Pancreas (tissue), 10 donors: ENCODE measurements around the gene SH3BP4. TPM values are rescaled to one million over a fixed set of nuclear protein-coding genes. Genes with fewer than 3 reads are reported as not detected.

Experiments used
- ATAC-seq, 4 donors: fragments of 200-7000 bp; cut with Tn5 transposase; one replicate each; pipeline versions ENCODE4 v1.8.0 to v1.9.1; 2020; ENCODE audit warnings: mild to moderate bottlenecking in 4 of 4, moderate library complexity in 4 of 4
- DNase-seq, 6 donors: peaks; one replicate each; pipeline ENCODE4 v3.0.0-alpha.2; 2020
- FAIRE-seq: peaks from 2 replicates; lab custom pipeline; 2012; peaks lifted over from hg19 to GRCh38; lab: Jason Lieb, UNC
- H3K27ac ChIP-seq, 4 donors: fragments of 200-600 bp; sonication (generic); 1 replicate in 3 of 4; 2 replicates in 1 of 4; pipeline versions ENCODE4 v1.5.0 to v1.8.0; 2020
- H3K27me3 ChIP-seq, 4 donors: fragments of 200-600 bp; one replicate each; pipeline ENCODE4 v1.8.0; 2021
- H3K36me3 ChIP-seq, 3 donors: fragments of 200-600 bp; sonication (generic) in 1 of 3; one replicate each; pipeline versions ENCODE4 v1.5.0 to v1.8.0; 2020 to 2021
- H3K4me1 ChIP-seq, 3 donors: fragments of 200-600 bp; one replicate each; pipeline ENCODE4 v1.8.0; 2021
- H3K4me3 ChIP-seq, 4 donors: fragments of 200-600 bp; sonication (generic) in 2 of 4; one replicate each; pipeline versions ENCODE4 v1.5.0 to v1.8.0; 2020 to 2021
- H3K9me3 ChIP-seq, 4 donors: fragments of 200-600 bp; one replicate each; pipeline ENCODE4 v1.8.0; 2021
- CTCF ChIP-seq, 4 donors: fragments of 200-600 bp; sonication (generic) in 3 of 4; IDR thresholded peaks; one replicate each; pipeline versions ENCODE4 v1.5.0 to v1.8.0; 2021; ENCODE audit warnings: antibody characterized with exemption in 4 of 4
- WGBS, 2 donors: extraction: QIAGEN DNeasy Blood & Tissue Kit; methylation state at CpG; one replicate each; pipeline ENCODE4 v1.1.7; 2013; 5-methylcytosine and 5-hydroxymethylcytosine counted together
- intact Hi-C, 3 donors: fragments of 100-400 bp; cut with DNase I; formaldehyde crosslinking; loops; one replicate each; pipeline versions ENCODE4 v1.11.1 to v1.14.2; 2022
- polyA plus RNA-seq, 2 donors: library from polyadenylated mRNA; stranded (reverse); fragments of 200-250 nt; gene quantifications; one replicate each; pipeline ENCODE4 v1.2.3, GENCODE V29; 2013
- total RNA-seq, 6 donors: library from RNA; stranded (reverse); fragmentation: NEBNext Ultra II Directional in 4 of 6; extraction: Animal tissue kit (Norgen Biotek cat#: 25700) in 4 of 6; gene quantifications; one replicate each; pipeline versions ENCODE4 v1.2.1 to v1.2.4, GENCODE V29; 2021 to 2023
- donor health status: healthy with polysubstance abuse.
- donor health status: DM: no; HTN: no; CAD: no; lungs with moderate emphysema.
- donor health status: DM: no; HTN: no; CAD: no.
- donor health status: control.
- donor health status: control.
- donor health status: Bipolar disorder and iron deficiency.
- donor health status: DM: yes; HTN: yes; CAD: no.
- donor health status: DM: no; HTN: no; CAD: no.
- donor health status: DM: no; HTN: no; CAD: no.
- donor health status: DM: yes; HTN: yes; CAD: no.

The SH3BP4 gene
- total and polyA plus RNA-seq, 8 donors: 20.5 to 99.7 (median 62.8) TPM

- Histone ChIP-seq H3K4me3 (no peak overlapping the region), H3K36me3 (peaks cover 0 to 38% (median 21%) of the 10 kb centered on the region in 3 donors), H3K27me3 (no peaks in the 10 kb centered on the region), H3K27ac (peak overlapping the region in 2 of 4 donors; percentile 55 to 87), H3K9me3 (no peaks in the 10 kb centered on the region), H3K4me1 (peaks cover 29 to 53% (median 50%) of the 10 kb centered on the region in 3 donors)
- DNase-seq: peak in 1 of 6 donors; percentile 46
- no peak for TF ChIP-seq CTCF (IDR thresholded peaks at IDR 0.05)
- ATAC-seq: no peak
- WGBS, 2 donors: 84 to 88% methylated on average over 16 of the region's 16 CpGs
- no peak for FAIRE-seq
- intact Hi-C loops: loop anchor here in 1 of 3 donors (10.0 kb wide), 1 partner anchor 179 kb away; no protein-coding TSS in a partner anchor
These were observed 101.8 kb downstream of the SH3BP4 start for GRCh38 chr2:235053651-235054050.

GRCh38 chr2:235054475-235054874 lies 102.7 kb downstream of the SH3BP4 start:
- no peak for ATAC-seq
- intact Hi-C loops: loop anchor here in 1 of 3 donors (10.0 kb wide), 1 partner anchor 180 kb away; no protein-coding TSS in a partner anchor
- Histone ChIP-seq H3K36me3 (peaks cover 0 to 38% (median 21%) of the 10 kb centered on the region in 3 donors), H3K27me3 (no peaks in the 10 kb centered on the region), H3K27ac (no peak overlapping the region), H3K4me3 (no peak overlapping the region), H3K4me1 (peaks cover 23 to 47% (median 46%) of the 10 kb centered on the region in 3 donors), H3K9me3 (no peaks in the 10 kb centered on the region)
- 67 to 72% methylated on average over 5 of the region's 5 CpGs for WGBS, 2 donors
- no peak for TF ChIP-seq CTCF (IDR thresholded peaks at IDR 0.05)
- no peak for DNase-seq
- FAIRE-seq: no peak

GRCh38 chr2:235054919-235055318 lies 103.1 kb downstream of the SH3BP4 start:
- intact Hi-C loops: loop anchor here in 1 of 3 donors (10.0 kb wide), 1 partner anchor 180 kb away; no protein-coding TSS in a partner anchor
- Histone ChIP-seq H3K9me3 (no peaks in the 10 kb centered on the region), H3K4me1 (peaks cover 19 to 43% (median 41%) of the 10 kb centered on the region in 3 donors), H3K36me3 (peaks cover 0 to 38% (median 21%) of the 10 kb centered on the region in 3 donors), H3K27ac (no peak overlapping the region), H3K4me3 (no peak overlapping the region), H3K27me3 (no peaks in the 10 kb centered on the region)
- FAIRE-seq (no peak), ATAC-seq (no peak), DNase-seq (no peak)
- no peak for TF ChIP-seq CTCF (IDR thresholded peaks at IDR 0.05)
- WGBS, 2 donors: 80 to 81% methylated on average over 7 of the region's 7 CpGs

- FAIRE-seq (no peak), ATAC-seq (peak in 3 of 4 donors; percentile 42 to 66 (median 47)), DNase-seq (peak in 2 of 6 donors; percentile 44 to 48)
- Histone ChIP-seq H3K4me3 (no peak overlapping the region), H3K27ac (no peak overlapping the region), H3K36me3 (peaks cover 0 to 38% (median 21%) of the 10 kb centered on the region in 3 donors), H3K9me3 (no peaks in the 10 kb centered on the region), H3K4me1 (peaks cover 8 to 32% (median 32%) of the 10 kb centered on the region in 3 donors), H3K27me3 (no peaks in the 10 kb centered on the region)
- WGBS, 2 donors: 72 to 74% methylated on average over 12 of the region's 12 CpGs
- intact Hi-C loops: loop anchor here in 1 of 3 donors (10.0 kb wide), 1 partner anchor 181 kb away; no protein-coding TSS in a partner anchor
- peak; percentile 26 to 38 (median 31) for TF ChIP-seq CTCF (IDR thresholded peaks at IDR 0.05)
These were observed 104.2 kb downstream of the SH3BP4 start for GRCh38 chr2:235055891-235056516.
